SK-N-MC (cell line): ENCODE results near the gene ARHGAP24.

Experiments
- DNase-seq: peaks from one replicate; pipeline ENCODE4 v3.0.0-alpha.2; 2011; ENCODE audit warnings: low read depth, low spot score
- H3K27ac ChIP-seq: fragments of 200-600 bp; sonication (generic); 2 replicates; pipeline ENCODE4 v1.5.1; 2016; ENCODE audit warnings: mixed run types
- H3K36me3 ChIP-seq: fragments of 200-600 bp; sonication (generic); 2 replicates; pipeline ENCODE4 v1.6.1; 2017; ENCODE audit warnings: antibody characterized with exemption, low read length, mixed read lengths; ENCODE audit not compliant: insufficient read depth
- H3K4me3 ChIP-seq: fragments of 200-600 bp; sonication (generic); 2 replicates; pipeline ENCODE4 v1.5.1; 2016
- H3K9ac ChIP-seq: fragments of 200-600 bp; sonication (generic); 2 replicates; pipeline ENCODE4 v1.8.0; 2017; ENCODE audit warnings: mixed run types, mixed read lengths; ENCODE audit not compliant: insufficient read length
- H3K9me3 ChIP-seq: fragments of 200-600 bp; sonication (generic); 2 replicates; pipeline ENCODE4 v1.6.1; 2017; ENCODE audit warnings: low read depth, mild to moderate bottlenecking, antibody characterized with exemption, low read length, moderate library complexity, mixed read lengths
- EZH2 ChIP-seq: fragments of 200-600 bp; sonication (generic); IDR thresholded peaks from one replicate; pipeline ENCODE4 v1.6.1; 2017; ENCODE audit warnings: antibody characterized with exemption
- FOXP2 ChIP-seq: optimal IDR thresholded peaks from 2 replicates; pipeline ENCODE3; 2011; ENCODE audit warnings: mild to moderate bottlenecking, moderate library complexity; ENCODE audit not compliant: insufficient read depth; ENCODE audit errors: extremely low read length, control extremely low read depth
- POLR2AphosphoS5 ChIP-seq: IDR thresholded peaks from 2 replicates; pipeline ENCODE4 v1.6.1; 2012; ENCODE audit warnings: mild to moderate bottlenecking, low read depth, low read length, borderline replicate concordance

Gene ARHGAP24

GRCh38 chr4:85725721-85726170 lies 250.8 kb downstream of the ARHGAP24 start:
- no peak overlapping the region for H3K4me3 ChIP-seq
- no peaks in the 10 kb centered on the region for H3K9me3 ChIP-seq
- H3K9ac ChIP-seq = no peak overlapping the region
- H3K27ac ChIP-seq = no peak overlapping the region
- TF ChIP-seq FOXP2 (no peak), POLR2AphosphoS5 (no peak), EZH2 (no peak)
- no peaks in the 10 kb centered on the region for H3K36me3 ChIP-seq
- no peak for DNase-seq

- H3K9ac ChIP-seq = no peak overlapping the region
- no peak overlapping the region for H3K27ac ChIP-seq
These were observed 251.6 kb downstream of the ARHGAP24 start for GRCh38 chr4:85726555-85726954.

GRCh38 chr4:85728464-85728863 lies 253.5 kb downstream of the ARHGAP24 start:
- no peak overlapping the region for H3K27ac ChIP-seq
- H3K36me3 ChIP-seq = no peaks in the 10 kb centered on the region
- DNase-seq = no peak
- H3K9me3 ChIP-seq = no peaks in the 10 kb centered on the region
- no peak overlapping the region for H3K4me3 ChIP-seq
- no peak overlapping the region for H3K9ac ChIP-seq
- TF ChIP-seq EZH2 = no peak
- no peak for TF ChIP-seq POLR2AphosphoS5
- no peak for TF ChIP-seq FOXP2

More at GRCh38 chr4:85726555-85726954, 251.6 kb downstream of the ARHGAP24 start:
- Histone ChIP-seq H3K36me3 (no peaks in the 10 kb centered on the region), H3K9me3 (no peaks in the 10 kb centered on the region), H3K4me3 (no peak overlapping the region)
- no peak for DNase-seq
- TF ChIP-seq EZH2 = no peak
- TF ChIP-seq POLR2AphosphoS5 = no peak

GRCh38 chr4:85732124-85732523 lies 257.2 kb downstream of the ARHGAP24 start:
- TF ChIP-seq EZH2 (no peak), FOXP2 (no peak), POLR2AphosphoS5 (no peak)
- DNase-seq = no peak
- Histone ChIP-seq H3K27ac (no peak overlapping the region), H3K4me3 (no peak overlapping the region), H3K9ac (no peak overlapping the region), H3K9me3 (no peaks in the 10 kb centered on the region), H3K36me3 (no peaks in the 10 kb centered on the region)

GRCh38 chr4:85733798-85734197 lies 258.8 kb downstream of the ARHGAP24 start:
- H3K9ac ChIP-seq = no peak overlapping the region

GRCh38 chr4:85734424-85734831 lies 259.5 kb downstream of the ARHGAP24 start:
- Histone ChIP-seq H3K9ac (no peak overlapping the region), H3K9me3 (no peaks in the 10 kb centered on the region), H3K4me3 (no peak overlapping the region), H3K36me3 (no peaks in the 10 kb centered on the region), H3K27ac (no peak overlapping the region)
- no peak for TF ChIP-seq EZH2
- TF ChIP-seq FOXP2 = no peak
- TF ChIP-seq POLR2AphosphoS5 = no peak
- no peak for DNase-seq

More at GRCh38 chr4:85733798-85734197, 258.8 kb downstream of the ARHGAP24 start:
- no peak for DNase-seq
- no peak for TF ChIP-seq EZH2
- TF ChIP-seq POLR2AphosphoS5 = no peak
- no peak for TF ChIP-seq FOXP2
- Histone ChIP-seq H3K27ac (no peak overlapping the region), H3K4me3 (no peak overlapping the region), H3K36me3 (no peaks in the 10 kb centered on the region), H3K9me3 (no peaks in the 10 kb centered on the region)

GRCh38 chr4:85736571-85736970 lies 261.6 kb downstream of the ARHGAP24 start:
- DNase-seq = no peak
- Histone ChIP-seq H3K4me3 (no peak overlapping the region), H3K27ac (no peak overlapping the region), H3K36me3 (no peaks in the 10 kb centered on the region), H3K9me3 (no peaks in the 10 kb centered on the region), H3K9ac (no peak overlapping the region)
- TF ChIP-seq EZH2 = no peak
- TF ChIP-seq POLR2AphosphoS5 = no peak
- no peak for TF ChIP-seq FOXP2

- Histone ChIP-seq H3K4me3 (no peak overlapping the region), H3K36me3 (no peaks in the 10 kb centered on the region), H3K27ac (no peak overlapping the region), H3K9ac (no peak overlapping the region), H3K9me3 (no peaks in the 10 kb centered on the region)
- no peak for TF ChIP-seq EZH2
- no peak for TF ChIP-seq FOXP2
- TF ChIP-seq POLR2AphosphoS5 = no peak
- DNase-seq = no peak
These were observed 262.3 kb downstream of the ARHGAP24 start for GRCh38 chr4:85737254-85737653.

GRCh38 chr4:85738721-85739120 lies 263.8 kb downstream of the ARHGAP24 start:
- no peak for TF ChIP-seq FOXP2
- no peak for TF ChIP-seq EZH2
- no peak for TF ChIP-seq POLR2AphosphoS5
- no peaks in the 10 kb centered on the region for H3K36me3 ChIP-seq
- no peaks in the 10 kb centered on the region for H3K9me3 ChIP-seq
- H3K27ac ChIP-seq = no peak overlapping the region
- H3K9ac ChIP-seq = no peak overlapping the region
- DNase-seq = no peak
- no peak overlapping the region for H3K4me3 ChIP-seq
